HepG2 (cell line): ENCODE data around the gene MYADML2. TPM values are rescaled to one million over a fixed set of nuclear protein-coding genes. Genes with fewer than 3 reads are reported as not detected.

ENCODE experiments used
- ATAC-seq: fragments of 200-7000 bp; cut with Tn5 transposase; 3 replicates; pipeline ENCODE4 v1.9.1; 2020; ENCODE audit warnings: mild to moderate bottlenecking, moderate library complexity
- BruUV-seq: library from RNA; stranded (reverse); fragments of 400-500 nt; replicated peaks from 2 replicates; lab custom pipeline; 2021; lab: Mats Ljungman, UMichigan
- CTCF ChIA-PET: fragments of 300-600 bp; formaldehyde crosslinking; extraction: SDS; loops from one replicate; lab custom pipeline; 2021; ENCODE audit warnings: low total read pairs, inconsistent platforms, low intra/inter-chr PET ratio; lab: Yijun Ruan, JAX
- POLR2A ChIA-PET: fragments of 350-600 bp; sonication (Branson Sonifier 250); formaldehyde crosslinking; loops from one replicate; lab custom pipeline; 2020; ENCODE audit warnings: antibody characterized with exemption, inconsistent platforms; lab: Yijun Ruan, JAX
- DNase-seq: peaks from one replicate; pipeline ENCODE4 v3.0.0-alpha.2; 2015; ENCODE audit warnings: low spot score
- FAIRE-seq: peaks from 3 replicates; lab custom pipeline; 2011; peaks lifted over from hg19 to GRCh38; lab: Jason Lieb, UNC
- H2AFZ ChIP-seq: one replicate; pipeline ENCODE4 v1.6.1; 2011; ENCODE audit warnings: low read length, inconsistent platforms
- H3K27ac ChIP-seq: fragments of 300-600 bp; 3 replicates; pipeline ENCODE4 v1.8.0; 2011; ENCODE audit warnings: mixed run types, mild to moderate bottlenecking, mixed read lengths, low read length, inconsistent platforms; ENCODE audit not compliant: insufficient read depth; ENCODE audit errors: extremely low read length
- H3K27me3 ChIP-seq, 2 experiments: fragments of 200-600 bp in 1 of 2; 2 replicates in 1 of 2; 3 replicates in 1 of 2; pipeline versions ENCODE4 v1.6.0 to v1.8.0; 2011; ENCODE audit warnings: low read length in 2 of 2, mild to moderate bottlenecking in 2 of 2, moderate library complexity in 2 of 2, inconsistent platforms in 1 of 2; ENCODE audit not compliant: insufficient read depth in 2 of 2, control insufficient read depth in 1 of 2
- H3K36me3 ChIP-seq, 2 experiments: fragments of 200-600 bp in 1 of 2; replicated peaks in 1 of 2; 2 replicates in 1 of 2; 3 replicates in 1 of 2; pipeline versions ENCODE4 v1.5.1 to v1.8.0; 2011; ENCODE audit warnings: low read length in 2 of 2, inconsistent platforms in 1 of 2; ENCODE audit not compliant: insufficient read depth in 2 of 2, control insufficient read depth in 1 of 2
- H3K4me1 ChIP-seq: 2 replicates; pipeline ENCODE4 v1.5.1; 2012; ENCODE audit warnings: low read length, inconsistent platforms; ENCODE audit not compliant: insufficient read depth
- H3K4me2 ChIP-seq: 2 replicates; pipeline ENCODE4 v1.6.0; 2011; ENCODE audit warnings: low read depth, low read length, inconsistent platforms
- H3K4me3 ChIP-seq, 3 experiments: fragments of 200-600 bp in 1 of 3; sonication (generic), shearing (Covaris generic) in 1 of 3; replicated peaks in 1 of 3; 2 replicates each; pipeline ENCODE4 v1.5.1; 2011 to 2016; ENCODE audit warnings: low read length in 3 of 3, inconsistent platforms in 2 of 3, low read depth in 2 of 3, mild to moderate bottlenecking in 2 of 3, control low read depth in 1 of 3, mixed read lengths in 1 of 3; ENCODE audit not compliant: insufficient read depth in 1 of 3
- H3K79me2 ChIP-seq: one replicate; pipeline ENCODE4 v1.6.1; 2011; ENCODE audit warnings: low read length, inconsistent platforms; ENCODE audit not compliant: insufficient read depth
- H3K9ac ChIP-seq: 2 replicates; pipeline ENCODE4 v1.6.0; 2011; ENCODE audit warnings: mild to moderate bottlenecking, low read depth, low read length, inconsistent platforms; ENCODE audit not compliant: insufficient read depth
- H3K9me3 ChIP-seq: 2 replicates; pipeline ENCODE4 v1.5.1; 2012; ENCODE audit warnings: mild to moderate bottlenecking, low read length
- H4K20me1 ChIP-seq: 2 replicates; pipeline ENCODE4 v1.6.0; 2011; ENCODE audit warnings: inconsistent platforms, mild to moderate bottlenecking, low read length, moderate library complexity; ENCODE audit not compliant: insufficient read depth
- CTCF ChIP-seq: sonication (generic); formaldehyde crosslinking; IDR thresholded peaks from 2 replicates; pipeline ENCODE4 v1.5.0; 2020; ENCODE audit warnings: mild to moderate bottlenecking, missing genetic modification reagents, moderate library complexity
- ETV6 ChIP-seq: sonication (generic); formaldehyde crosslinking; conservative IDR thresholded peaks from 2 replicates; pipeline ENCODE4 v1.4.0; 2020; ENCODE audit warnings: missing genetic modification reagents
- NFYB ChIP-seq: sonication (generic); formaldehyde crosslinking; IDR thresholded peaks from 2 replicates; pipeline ENCODE4 v1.4.0; 2020; ENCODE audit warnings: missing genetic modification reagents
- RAD21 ChIP-seq: fragments of 450-650 bp; formaldehyde crosslinking; IDR thresholded peaks from 2 replicates; pipeline ENCODE4 v1.5.0; 2020; ENCODE audit warnings: mild to moderate bottlenecking
- ZBTB2 ChIP-seq: sonication (generic); formaldehyde crosslinking; IDR thresholded peaks from 2 replicates; pipeline ENCODE4 v1.8.0; 2022; ENCODE audit warnings: low read depth, missing genetic modification reagents
- ZGPAT ChIP-seq: IDR thresholded peaks from 2 replicates; pipeline ENCODE4 v1.6.1; 2016; ENCODE audit warnings: mild to moderate bottlenecking
- ZNF333 ChIP-seq: sonication (generic); formaldehyde crosslinking; IDR thresholded peaks from 2 replicates; pipeline ENCODE4 v1.4.0; 2020; ENCODE audit warnings: mild to moderate bottlenecking, missing genetic modification reagents, borderline replicate concordance
- ZNF550 ChIP-seq: sonication (generic); formaldehyde crosslinking; IDR thresholded peaks from 2 replicates; pipeline ENCODE4 v1.4.0; 2020; ENCODE audit warnings: mild to moderate bottlenecking, missing genetic modification reagents, borderline replicate concordance
- ZNF773 ChIP-seq: sonication (generic); formaldehyde crosslinking; IDR thresholded peaks from 2 replicates; pipeline ENCODE4 v1.4.0; 2020; ENCODE audit warnings: missing genetic modification reagents, borderline replicate concordance
- WGBS: methylation state at CpG from one replicate; pipeline ENCODE4 v1.1.6; 2017; ENCODE audit warnings: low lambda C conversion rate; 5-methylcytosine and 5-hydroxymethylcytosine counted together
- in situ Hi-C: cut with HindIII; loops from 2 replicates; pipeline ENCODE4 v1.10.0; 2017; ENCODE audit warnings: low pct_unique_long_range_greater_than_20kb; ENCODE audit not compliant: extremely low pct_ligation_motif_present
- intact Hi-C: fragments of 100-400 bp; cut with micrococcal nuclease; formaldehyde crosslinking; loops from one replicate; pipeline ENCODE4 v1.10.0; 2022; ENCODE audit not compliant: unreplicated experiment
- polyA plus RNA-seq, 8 experiments: library from polyadenylated mRNA; depleted of rRNA in 3 of 8; stranded (reverse) in 7 of 8; unstranded in 1 of 8; fragments of >200 nt; fragmentation: Illumina TruSeq in 4 of 8; extraction: Trizol in 4 of 8; gene quantifications; 2 replicates each; pipeline versions ENCODE4 v1.2.1 to v1.2.3, GENCODE V29; 2011 to 2016; ENCODE audit warnings: low read depth in 4 of 8, missing spikeins in 1 of 8, mixed read lengths in 1 of 8; ENCODE audit not compliant: insufficient read depth in 1 of 8
- total RNA-seq, 5 experiments: library from RNA; depleted of rRNA; stranded (reverse); fragments of >200 nt; fragmentation: Illumina TruSeq; extraction: Trizol; gene quantifications; 2 replicates each; pipeline ENCODE4 v1.2.3, GENCODE V29; 2016; ENCODE audit warnings: low read depth in 1 of 5
- TF ChIP-seq, protein P1 (sequence below): sonication (generic); formaldehyde crosslinking; IDR thresholded peaks from 2 replicates; pipeline ENCODE4 v1.4.0; 2020; ENCODE audit warnings: missing genetic modification reagents, borderline replicate concordance
- TF ChIP-seq, protein P2 (sequence below): sonication (generic); formaldehyde crosslinking; IDR thresholded peaks from 2 replicates; pipeline ENCODE4 v1.5.1; 2020; ENCODE audit warnings: mild to moderate bottlenecking, moderate library complexity, missing genetic modification reagents
- TF ChIP-seq, protein P3 (sequence below): IDR thresholded peaks from 2 replicates; pipeline ENCODE4 v1.6.1; 2018; ENCODE audit warnings: missing genetic modification reagents

MYADML2 gene
- total and polyA plus RNA-seq, 2 of the 13 experiments (the other 11 are each of a cell fraction or from before 2014, with no cell fraction given), result not detected

- Histone ChIP-seq H3K36me3 (peaks cover 22 to 34% of the 10 kb centered on the region in 2 experiments), H3K4me2 (peak within 1 kb of the TSS; percentile 99), H3K9me3 (no peaks in the 10 kb centered on the region), H4K20me1 (peaks cover 21% of the 10 kb centered on the region), H3K4me3 (peak within 1 kb of the TSS; percentile 95 to 97 (median 96)), H3K27ac (peak within 1 kb of the TSS; percentile 86), H3K9ac (peak within 1 kb of the TSS; percentile 99), H2AFZ (no peak within 1 kb of the TSS), H3K4me1 (peaks cover 73% of the 10 kb centered on the region), H3K27me3 (no peaks in the 10 kb centered on the region; a peak in 1 of 5 replicates), H3K79me2 (peaks cover 61% of the 10 kb centered on the region)
- WGBS, result no CpG with 5 or more reads among the region's 65 CpGs
- CTCF ChIA-PET, result interaction anchor here (3.6 to 4.7 kb wide), 5 partner anchors 17 to 59 kb away, joined by 25 to 181 read pairs (median 33); partner anchors contain the start of genes ASPSCR1, CENPX and LRRC45
- no TSS peak for BruUV-seq
- ATAC-seq (peak; percentile 16), FAIRE-seq (no peak), DNase-seq (peak; percentile 79)
- intact Hi-C loops, result loop anchor here (2.0 kb wide), 1 partner anchor 34 kb away; no protein-coding TSS in a partner anchor
- in situ Hi-C loops, result no loop called here
- POLR2A ChIA-PET, result interaction anchor here (2.2 to 7.0 kb wide), 12 partner anchors 9 to 76 kb away, joined by 10 to 406 read pairs (median 18); partner anchors contain the start of genes ASPSCR1, CENPX, DCXR and LRRC45
- TF ChIP-seq ZNF333 (CRISPR knock-in tag) (no peak), ZGPAT (CRISPR knock-in tag) (no peak), CTCF (CRISPR knock-in tag) (peak; percentile 39), ZNF550 (CRISPR knock-in tag) (no peak), ZBTB2 (CRISPR knock-in tag) (0 out of 2 replicates have a peak, but pooled peaks have one; percentile 9), RAD21 (peak; percentile 86), ETV6 (CRISPR knock-in tag) (no peak), NFYB (CRISPR knock-in tag) (no peak), ZNF773 (CRISPR knock-in tag) (0 out of 2 replicates have a peak, but pooled peaks have one; percentile 49)
- TF ChIP-seq, protein P1, sequence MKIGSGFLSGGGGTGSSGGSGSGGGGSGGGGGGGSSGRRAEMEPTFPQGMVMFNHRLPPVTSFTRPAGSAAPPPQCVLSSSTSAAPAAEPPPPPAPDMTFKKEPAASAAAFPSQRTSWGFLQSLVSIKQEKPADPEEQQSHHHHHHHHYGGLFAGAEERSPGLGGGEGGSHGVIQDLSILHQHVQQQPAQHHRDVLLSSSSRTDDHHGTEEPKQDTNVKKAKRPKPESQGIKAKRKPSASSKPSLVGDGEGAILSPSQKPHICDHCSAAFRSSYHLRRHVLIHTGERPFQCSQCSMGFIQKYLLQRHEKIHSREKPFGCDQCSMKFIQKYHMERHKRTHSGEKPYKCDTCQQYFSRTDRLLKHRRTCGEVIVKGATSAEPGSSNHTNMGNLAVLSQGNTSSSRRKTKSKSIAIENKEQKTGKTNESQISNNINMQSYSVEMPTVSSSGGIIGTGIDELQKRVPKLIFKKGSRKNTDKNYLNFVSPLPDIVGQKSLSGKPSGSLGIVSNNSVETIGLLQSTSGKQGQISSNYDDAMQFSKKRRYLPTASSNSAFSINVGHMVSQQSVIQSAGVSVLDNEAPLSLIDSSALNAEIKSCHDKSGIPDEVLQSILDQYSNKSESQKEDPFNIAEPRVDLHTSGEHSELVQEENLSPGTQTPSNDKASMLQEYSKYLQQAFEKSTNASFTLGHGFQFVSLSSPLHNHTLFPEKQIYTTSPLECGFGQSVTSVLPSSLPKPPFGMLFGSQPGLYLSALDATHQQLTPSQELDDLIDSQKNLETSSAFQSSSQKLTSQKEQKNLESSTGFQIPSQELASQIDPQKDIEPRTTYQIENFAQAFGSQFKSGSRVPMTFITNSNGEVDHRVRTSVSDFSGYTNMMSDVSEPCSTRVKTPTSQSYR (CRISPR knock-in tag), result peak; percentile 83
- TF ChIP-seq, protein P2, sequence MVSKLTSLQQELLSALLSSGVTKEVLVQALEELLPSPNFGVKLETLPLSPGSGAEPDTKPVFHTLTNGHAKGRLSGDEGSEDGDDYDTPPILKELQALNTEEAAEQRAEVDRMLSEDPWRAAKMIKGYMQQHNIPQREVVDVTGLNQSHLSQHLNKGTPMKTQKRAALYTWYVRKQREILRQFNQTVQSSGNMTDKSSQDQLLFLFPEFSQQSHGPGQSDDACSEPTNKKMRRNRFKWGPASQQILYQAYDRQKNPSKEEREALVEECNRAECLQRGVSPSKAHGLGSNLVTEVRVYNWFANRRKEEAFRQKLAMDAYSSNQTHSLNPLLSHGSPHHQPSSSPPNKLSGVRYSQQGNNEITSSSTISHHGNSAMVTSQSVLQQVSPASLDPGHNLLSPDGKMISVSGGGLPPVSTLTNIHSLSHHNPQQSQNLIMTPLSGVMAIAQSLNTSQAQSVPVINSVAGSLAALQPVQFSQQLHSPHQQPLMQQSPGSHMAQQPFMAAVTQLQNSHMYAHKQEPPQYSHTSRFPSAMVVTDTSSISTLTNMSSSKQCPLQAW (CRISPR knock-in tag), result no peak
- TF ChIP-seq, protein P3, sequence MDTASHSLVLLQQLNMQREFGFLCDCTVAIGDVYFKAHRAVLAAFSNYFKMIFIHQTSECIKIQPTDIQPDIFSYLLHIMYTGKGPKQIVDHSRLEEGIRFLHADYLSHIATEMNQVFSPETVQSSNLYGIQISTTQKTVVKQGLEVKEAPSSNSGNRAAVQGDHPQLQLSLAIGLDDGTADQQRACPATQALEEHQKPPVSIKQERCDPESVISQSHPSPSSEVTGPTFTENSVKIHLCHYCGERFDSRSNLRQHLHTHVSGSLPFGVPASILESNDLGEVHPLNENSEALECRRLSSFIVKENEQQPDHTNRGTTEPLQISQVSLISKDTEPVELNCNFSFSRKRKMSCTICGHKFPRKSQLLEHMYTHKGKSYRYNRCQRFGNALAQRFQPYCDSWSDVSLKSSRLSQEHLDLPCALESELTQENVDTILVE (CRISPR knock-in tag), result peak; percentile 46; the same call in 1 of the 2 replicates
Observed at GRCh38 chr17:81961087-81961511, 14.1 kb upstream of the MYADML2 start, which contains the start of gene NOTUM. NOTUM (minus strand) TSS chr17:81961187; CDS start chr17:81960909, 278 bp downstream.
